HL-60 (cell line): ENCODE measurements around the gene PTPRG.
"Not testable (repeated sequence)": the region's sequence is repeated elsewhere in the genome, so short reads cannot be mapped to it uniquely, and the experiment has no call there.

ENCODE experiments used
- GABPA ChIP-seq: IDR thresholded peaks from 2 replicates; pipeline ENCODE4 v1.6.1; 2012; ENCODE audit warnings: low read depth
- POLR2AphosphoS5 ChIP-seq: IDR thresholded peaks from 2 replicates; pipeline ENCODE4 v1.6.1; 2012; ENCODE audit warnings: low read depth
- SPI1 ChIP-seq: IDR thresholded peaks from 2 replicates; pipeline ENCODE4 v1.6.1; 2012; ENCODE audit warnings: low read depth, mild to moderate bottlenecking, borderline replicate concordance
- TF ChIP-seq, protein P1 (sequence below): IDR thresholded peaks from one replicate; pipeline ENCODE4 v1.5.1; 2011; ENCODE audit warnings: low read length, control low read depth, inconsistent platforms; ENCODE audit not compliant: insufficient read depth
- TF ChIP-seq, protein P2 (sequence below): IDR thresholded peaks from 2 replicates; pipeline ENCODE4 v1.6.1; 2012; ENCODE audit warnings: low read depth; ENCODE audit not compliant: insufficient replicate concordance

DNA sequence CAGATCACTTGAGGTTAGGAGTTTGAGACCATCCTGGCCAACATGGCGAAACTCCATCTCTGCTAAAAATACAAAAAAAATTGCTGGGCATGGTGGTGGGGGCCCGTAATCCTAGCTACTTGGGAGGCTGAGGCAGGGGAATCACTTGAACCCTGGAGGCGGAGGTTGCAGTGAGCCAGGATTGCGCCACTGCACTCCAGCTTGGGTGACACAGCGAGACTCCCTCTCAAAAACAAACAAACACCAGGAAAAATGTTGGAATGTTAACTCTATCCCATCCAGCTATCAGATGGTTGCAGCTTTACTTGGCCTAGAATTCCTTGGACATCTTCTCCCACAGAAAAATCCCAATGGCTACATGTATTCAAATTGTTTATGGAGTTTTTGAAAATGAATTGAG, 254.9 kb downstream of the PTPRG start:
- TF ChIP-seq, protein P1, sequence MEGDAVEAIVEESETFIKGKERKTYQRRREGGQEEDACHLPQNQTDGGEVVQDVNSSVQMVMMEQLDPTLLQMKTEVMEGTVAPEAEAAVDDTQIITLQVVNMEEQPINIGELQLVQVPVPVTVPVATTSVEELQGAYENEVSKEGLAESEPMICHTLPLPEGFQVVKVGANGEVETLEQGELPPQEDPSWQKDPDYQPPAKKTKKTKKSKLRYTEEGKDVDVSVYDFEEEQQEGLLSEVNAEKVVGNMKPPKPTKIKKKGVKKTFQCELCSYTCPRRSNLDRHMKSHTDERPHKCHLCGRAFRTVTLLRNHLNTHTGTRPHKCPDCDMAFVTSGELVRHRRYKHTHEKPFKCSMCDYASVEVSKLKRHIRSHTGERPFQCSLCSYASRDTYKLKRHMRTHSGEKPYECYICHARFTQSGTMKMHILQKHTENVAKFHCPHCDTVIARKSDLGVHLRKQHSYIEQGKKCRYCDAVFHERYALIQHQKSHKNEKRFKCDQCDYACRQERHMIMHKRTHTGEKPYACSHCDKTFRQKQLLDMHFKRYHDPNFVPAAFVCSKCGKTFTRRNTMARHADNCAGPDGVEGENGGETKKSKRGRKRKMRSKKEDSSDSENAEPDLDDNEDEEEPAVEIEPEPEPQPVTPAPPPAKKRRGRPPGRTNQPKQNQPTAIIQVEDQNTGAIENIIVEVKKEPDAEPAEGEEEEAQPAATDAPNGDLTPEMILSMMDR = not testable (repeated sequence)
- not testable (repeated sequence) for TF ChIP-seq POLR2AphosphoS5, SPI1, GABPA
- TF ChIP-seq, protein P2, sequence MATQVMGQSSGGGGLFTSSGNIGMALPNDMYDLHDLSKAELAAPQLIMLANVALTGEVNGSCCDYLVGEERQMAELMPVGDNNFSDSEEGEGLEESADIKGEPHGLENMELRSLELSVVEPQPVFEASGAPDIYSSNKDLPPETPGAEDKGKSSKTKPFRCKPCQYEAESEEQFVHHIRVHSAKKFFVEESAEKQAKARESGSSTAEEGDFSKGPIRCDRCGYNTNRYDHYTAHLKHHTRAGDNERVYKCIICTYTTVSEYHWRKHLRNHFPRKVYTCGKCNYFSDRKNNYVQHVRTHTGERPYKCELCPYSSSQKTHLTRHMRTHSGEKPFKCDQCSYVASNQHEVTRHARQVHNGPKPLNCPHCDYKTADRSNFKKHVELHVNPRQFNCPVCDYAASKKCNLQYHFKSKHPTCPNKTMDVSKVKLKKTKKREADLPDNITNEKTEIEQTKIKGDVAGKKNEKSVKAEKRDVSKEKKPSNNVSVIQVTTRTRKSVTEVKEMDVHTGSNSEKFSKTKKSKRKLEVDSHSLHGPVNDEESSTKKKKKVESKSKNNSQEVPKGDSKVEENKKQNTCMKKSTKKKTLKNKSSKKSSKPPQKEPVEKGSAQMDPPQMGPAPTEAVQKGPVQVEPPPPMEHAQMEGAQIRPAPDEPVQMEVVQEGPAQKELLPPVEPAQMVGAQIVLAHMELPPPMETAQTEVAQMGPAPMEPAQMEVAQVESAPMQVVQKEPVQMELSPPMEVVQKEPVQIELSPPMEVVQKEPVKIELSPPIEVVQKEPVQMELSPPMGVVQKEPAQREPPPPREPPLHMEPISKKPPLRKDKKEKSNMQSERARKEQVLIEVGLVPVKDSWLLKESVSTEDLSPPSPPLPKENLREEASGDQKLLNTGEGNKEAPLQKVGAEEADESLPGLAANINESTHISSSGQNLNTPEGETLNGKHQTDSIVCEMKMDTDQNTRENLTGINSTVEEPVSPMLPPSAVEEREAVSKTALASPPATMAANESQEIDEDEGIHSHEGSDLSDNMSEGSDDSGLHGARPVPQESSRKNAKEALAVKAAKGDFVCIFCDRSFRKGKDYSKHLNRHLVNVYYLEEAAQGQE = not testable (repeated sequence)
